ENCODE measurements around the gene TMEM132D.

GRCh38 chr12:129606239-129606638 lies 297.6 kb downstream of the TMEM132D start:
- TF ChIP-seq, protein P1, sequence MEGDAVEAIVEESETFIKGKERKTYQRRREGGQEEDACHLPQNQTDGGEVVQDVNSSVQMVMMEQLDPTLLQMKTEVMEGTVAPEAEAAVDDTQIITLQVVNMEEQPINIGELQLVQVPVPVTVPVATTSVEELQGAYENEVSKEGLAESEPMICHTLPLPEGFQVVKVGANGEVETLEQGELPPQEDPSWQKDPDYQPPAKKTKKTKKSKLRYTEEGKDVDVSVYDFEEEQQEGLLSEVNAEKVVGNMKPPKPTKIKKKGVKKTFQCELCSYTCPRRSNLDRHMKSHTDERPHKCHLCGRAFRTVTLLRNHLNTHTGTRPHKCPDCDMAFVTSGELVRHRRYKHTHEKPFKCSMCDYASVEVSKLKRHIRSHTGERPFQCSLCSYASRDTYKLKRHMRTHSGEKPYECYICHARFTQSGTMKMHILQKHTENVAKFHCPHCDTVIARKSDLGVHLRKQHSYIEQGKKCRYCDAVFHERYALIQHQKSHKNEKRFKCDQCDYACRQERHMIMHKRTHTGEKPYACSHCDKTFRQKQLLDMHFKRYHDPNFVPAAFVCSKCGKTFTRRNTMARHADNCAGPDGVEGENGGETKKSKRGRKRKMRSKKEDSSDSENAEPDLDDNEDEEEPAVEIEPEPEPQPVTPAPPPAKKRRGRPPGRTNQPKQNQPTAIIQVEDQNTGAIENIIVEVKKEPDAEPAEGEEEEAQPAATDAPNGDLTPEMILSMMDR (IDR thresholded peaks at IDR 0.05; ENCODE audit: low read length) = no peak
- no peak for TF ChIP-seq EZH2 (IDR thresholded peaks at IDR 0.05; ENCODE audit: borderline replicate concordance, low read length)
